ENCODE measurements around the gene PTGDR.

DNA sequence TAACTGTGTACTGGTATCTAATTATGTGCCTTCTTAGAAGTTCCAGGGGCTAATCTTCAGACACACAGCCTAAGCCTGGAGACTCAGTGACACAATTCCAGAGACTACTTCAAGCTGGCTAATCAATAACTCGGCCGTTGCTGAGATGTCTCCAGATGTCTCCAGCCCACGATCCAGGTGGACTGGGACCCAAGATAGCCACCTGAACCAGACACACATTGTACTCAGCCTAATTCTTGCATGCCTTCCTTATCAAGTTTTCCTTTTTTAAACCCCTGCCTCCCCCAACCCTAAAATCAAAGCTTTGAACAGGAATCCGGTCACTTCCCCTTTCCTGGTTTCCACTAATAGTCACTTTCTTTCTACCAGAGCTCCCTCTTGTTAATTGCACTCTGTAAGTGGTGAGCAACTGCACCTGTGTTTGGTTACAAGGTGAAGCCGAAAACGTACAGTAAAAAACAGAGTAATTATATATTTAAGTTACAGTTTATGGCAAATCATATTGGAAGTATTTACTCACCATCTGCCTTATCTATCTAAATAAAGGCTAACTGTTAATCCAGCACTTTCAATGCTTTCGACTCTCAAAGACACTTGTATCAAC, 39.8 kb upstream of the PTGDR start:
- TF ChIP-seq, protein P1, sequence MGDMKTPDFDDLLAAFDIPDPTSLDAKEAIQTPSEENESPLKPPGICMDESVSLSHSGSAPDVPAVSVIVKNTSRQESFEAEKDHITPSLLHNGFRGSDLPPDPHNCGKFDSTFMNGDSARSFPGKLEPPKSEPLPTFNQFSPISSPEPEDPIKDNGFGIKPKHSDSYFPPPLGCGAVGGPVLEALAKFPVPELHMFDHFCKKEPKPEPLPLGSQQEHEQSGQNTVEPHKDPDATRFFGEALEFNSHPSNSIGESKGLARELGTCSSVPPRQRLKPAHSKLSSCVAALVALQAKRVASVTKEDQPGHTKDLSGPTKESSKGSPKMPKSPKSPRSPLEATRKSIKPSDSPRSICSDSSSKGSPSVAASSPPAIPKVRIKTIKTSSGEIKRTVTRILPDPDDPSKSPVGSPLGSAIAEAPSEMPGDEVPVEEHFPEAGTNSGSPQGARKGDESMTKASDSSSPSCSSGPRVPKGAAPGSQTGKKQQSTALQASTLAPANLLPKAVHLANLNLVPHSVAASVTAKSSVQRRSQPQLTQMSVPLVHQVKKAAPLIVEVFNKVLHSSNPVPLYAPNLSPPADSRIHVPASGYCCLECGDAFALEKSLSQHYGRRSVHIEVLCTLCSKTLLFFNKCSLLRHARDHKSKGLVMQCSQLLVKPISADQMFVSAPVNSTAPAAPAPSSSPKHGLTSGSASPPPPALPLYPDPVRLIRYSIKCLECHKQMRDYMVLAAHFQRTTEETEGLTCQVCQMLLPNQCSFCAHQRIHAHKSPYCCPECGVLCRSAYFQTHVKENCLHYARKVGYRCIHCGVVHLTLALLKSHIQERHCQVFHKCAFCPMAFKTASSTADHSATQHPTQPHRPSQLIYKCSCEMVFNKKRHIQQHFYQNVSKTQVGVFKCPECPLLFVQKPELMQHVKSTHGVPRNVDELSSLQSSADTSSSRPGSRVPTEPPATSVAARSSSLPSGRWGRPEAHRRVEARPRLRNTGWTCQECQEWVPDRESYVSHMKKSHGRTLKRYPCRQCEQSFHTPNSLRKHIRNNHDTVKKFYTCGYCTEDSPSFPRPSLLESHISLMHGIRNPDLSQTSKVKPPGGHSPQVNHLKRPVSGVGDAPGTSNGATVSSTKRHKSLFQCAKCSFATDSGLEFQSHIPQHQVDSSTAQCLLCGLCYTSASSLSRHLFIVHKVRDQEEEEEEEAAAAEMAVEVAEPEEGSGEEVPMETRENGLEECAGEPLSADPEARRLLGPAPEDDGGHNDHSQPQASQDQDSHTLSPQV (IDR thresholded peaks at IDR 0.05) = no peak
- TF ChIP-seq BHLHE40 (IDR thresholded peaks at IDR 0.05; ENCODE audit: borderline replicate concordance in 1 of 2, low read depth in 2 of 2, low read length in 1 of 2) (no peak), MEF2A (IDR thresholded peaks at IDR 0.05; ENCODE audit: insufficient read depth, low read depth, low read length) (no peak), POLR2AphosphoS5 (IDR thresholded peaks at IDR 0.05; ENCODE audit: low read length) (no peak), POLR2A (IDR thresholded peaks at IDR 0.05; ENCODE audit: low read depth, low read length) (no peak), CBFB (IDR thresholded peaks at IDR 0.05; ENCODE audit: low read depth) (no peak), SIN3A (IDR thresholded peaks at IDR 0.05; ENCODE audit: low read depth, low read length) (no peak), TAF1 (IDR thresholded peaks at IDR 0.05; ENCODE audit: borderline replicate concordance, low read depth, low read length) (no peak), GABPA (IDR thresholded peaks at IDR 0.05; ENCODE audit: low read depth) (no peak)
- TF ChIP-seq, protein P2, sequence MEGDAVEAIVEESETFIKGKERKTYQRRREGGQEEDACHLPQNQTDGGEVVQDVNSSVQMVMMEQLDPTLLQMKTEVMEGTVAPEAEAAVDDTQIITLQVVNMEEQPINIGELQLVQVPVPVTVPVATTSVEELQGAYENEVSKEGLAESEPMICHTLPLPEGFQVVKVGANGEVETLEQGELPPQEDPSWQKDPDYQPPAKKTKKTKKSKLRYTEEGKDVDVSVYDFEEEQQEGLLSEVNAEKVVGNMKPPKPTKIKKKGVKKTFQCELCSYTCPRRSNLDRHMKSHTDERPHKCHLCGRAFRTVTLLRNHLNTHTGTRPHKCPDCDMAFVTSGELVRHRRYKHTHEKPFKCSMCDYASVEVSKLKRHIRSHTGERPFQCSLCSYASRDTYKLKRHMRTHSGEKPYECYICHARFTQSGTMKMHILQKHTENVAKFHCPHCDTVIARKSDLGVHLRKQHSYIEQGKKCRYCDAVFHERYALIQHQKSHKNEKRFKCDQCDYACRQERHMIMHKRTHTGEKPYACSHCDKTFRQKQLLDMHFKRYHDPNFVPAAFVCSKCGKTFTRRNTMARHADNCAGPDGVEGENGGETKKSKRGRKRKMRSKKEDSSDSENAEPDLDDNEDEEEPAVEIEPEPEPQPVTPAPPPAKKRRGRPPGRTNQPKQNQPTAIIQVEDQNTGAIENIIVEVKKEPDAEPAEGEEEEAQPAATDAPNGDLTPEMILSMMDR (IDR thresholded peaks at IDR 0.05 in 2 of 3, conservative IDR thresholded peaks at IDR 0.05 in 1 of 3; ENCODE audit: control insufficient read depth in 2 of 3, extremely low read depth in 1 of 3, insufficient read depth in 1 of 3, low read depth in 3 of 3, low read length in 3 of 3) = no peak
